Measurements from ENCODE around the gene GRP. TPM values are rescaled to one million over a fixed set of nuclear protein-coding genes. Genes with fewer than 3 reads are reported as not detected.
"Not testable (repeated sequence)": the region's sequence is repeated elsewhere in the genome, so short reads cannot be mapped to it uniquely, and the experiment has no call there.

Gene GRP
- total RNA-seq, 1 donor from 2014 or later: not detected

DNA sequence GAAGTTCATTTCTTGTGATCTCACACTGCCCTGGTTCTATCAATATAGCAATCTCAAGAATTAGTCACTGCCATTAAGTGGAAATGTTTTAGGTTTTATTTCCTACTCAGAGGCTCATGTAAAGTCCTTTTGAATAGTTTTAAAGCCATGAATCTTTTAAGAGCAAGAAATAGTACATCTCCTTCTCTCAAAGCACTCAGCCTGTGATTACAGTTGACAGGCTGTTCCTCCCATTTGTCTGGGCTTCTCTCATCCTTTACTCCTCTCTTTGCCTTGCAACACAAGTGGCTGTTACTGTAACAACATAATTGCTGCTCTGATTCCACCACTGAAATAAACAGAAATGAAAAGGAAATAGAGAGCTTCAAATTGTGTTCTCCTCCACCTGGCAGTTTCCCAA is 18.4 kb downstream of the GRP start:
- no peak overlapping the region for H3K4me3 ChIP-seq
- H3K27ac ChIP-seq: no peak overlapping the region
- H3K9me3 ChIP-seq: no peaks in the 10 kb centered on the region
- no peaks in the 10 kb centered on the region for H3K36me3 ChIP-seq
- TF ChIP-seq CTCF (IDR thresholded peaks at IDR 0.05): no peak
- intact Hi-C loops (cut with DNase I): no loop called here
- no peaks in the 10 kb centered on the region for H3K27me3 ChIP-seq
- DNase-seq (no peak), ATAC-seq (no peak)
- no peaks in the 10 kb centered on the region for H3K4me1 ChIP-seq

- DNase-seq (no peak), ATAC-seq (no peak)
- Histone ChIP-seq H3K27me3 (peaks cover 5% of the 10 kb centered on the region), H3K27ac (no peak overlapping the region), H3K36me3 (no peaks in the 10 kb centered on the region), H3K9me3 (no peaks in the 10 kb centered on the region), H3K4me3 (no peak overlapping the region), H3K4me1 (no peaks in the 10 kb centered on the region)
- TF ChIP-seq CTCF (IDR thresholded peaks at IDR 0.05): no peak
- intact Hi-C loops (cut with DNase I): no loop called here
These were observed 19.7 kb downstream of the GRP start for GRCh38 chr18:59239642-59240041.

DNA sequence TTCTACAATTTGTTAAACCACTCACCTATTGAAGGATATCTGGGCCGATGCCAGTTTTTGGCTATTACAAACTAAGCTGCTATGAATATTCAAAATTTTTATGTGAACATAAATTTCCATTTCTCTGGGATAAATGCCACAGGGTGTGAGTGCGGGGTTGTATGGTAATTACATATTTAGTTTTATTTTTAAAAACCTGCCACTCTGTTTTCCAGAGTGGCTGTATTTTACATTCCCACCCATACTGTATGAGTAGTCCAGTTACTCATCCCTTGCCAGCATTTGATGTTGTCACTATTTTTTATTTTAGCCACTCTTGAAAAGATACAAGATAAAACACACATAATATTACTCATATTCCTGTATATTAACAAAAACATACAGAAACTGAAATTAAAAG is 22.9 kb downstream of the GRP start:
- no peak overlapping the region for H3K4me3 ChIP-seq
- no peak for TF ChIP-seq CTCF (IDR thresholded peaks at IDR 0.05)
- DNase-seq: no peak
- ATAC-seq: no peak
- H3K9me3 ChIP-seq: no peaks in the 10 kb centered on the region
- intact Hi-C loops (cut with DNase I): no loop called here
- no peaks in the 10 kb centered on the region for H3K36me3 ChIP-seq
- no peak overlapping the region for H3K27ac ChIP-seq
- peaks cover 19% of the 10 kb centered on the region for H3K27me3 ChIP-seq
- no peaks in the 10 kb centered on the region for H3K4me1 ChIP-seq

DNA sequence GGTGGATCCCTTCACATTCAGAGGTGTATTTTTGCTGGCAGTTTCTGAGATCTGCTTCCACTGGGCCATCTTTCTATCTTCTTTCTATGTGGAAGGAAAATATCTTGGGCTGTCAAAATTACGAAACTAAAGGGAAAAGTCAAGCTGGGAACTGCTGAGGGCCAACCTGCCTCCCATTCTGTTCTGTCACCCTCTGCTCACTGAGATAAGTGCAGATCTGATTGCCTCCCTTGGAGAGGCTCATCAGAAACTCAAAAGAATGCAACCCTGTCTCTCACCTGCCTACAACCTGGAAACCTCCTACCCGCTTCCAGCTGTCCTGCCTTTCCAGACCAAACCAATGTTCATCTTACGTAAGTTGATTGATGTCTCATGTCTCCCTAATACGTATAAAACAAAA is 26.8 kb downstream of the GRP start:
- TF ChIP-seq CTCF (IDR thresholded peaks at IDR 0.05): no peak

GRCh38 chr18:59249199-59249774 is 29.3 kb downstream of the GRP start:
- no peaks in the 10 kb centered on the region for H3K4me1 ChIP-seq
- peak; percentile 69 for TF ChIP-seq CTCF (IDR thresholded peaks at IDR 0.05)
- no peak overlapping the region for H3K27ac ChIP-seq
- no peak for DNase-seq
- H3K27me3 ChIP-seq: peaks cover 14% of the 10 kb centered on the region
- H3K36me3 ChIP-seq: no peaks in the 10 kb centered on the region
- peak; percentile 65 for ATAC-seq
- H3K4me3 ChIP-seq: no peak overlapping the region
- H3K9me3 ChIP-seq: no peaks in the 10 kb centered on the region
- intact Hi-C loops (cut with DNase I): no loop called here

More for the DNA sequence above, 26.8 kb downstream of the GRP start:
- H3K4me1 ChIP-seq: no peaks in the 10 kb centered on the region
- DNase-seq (no peak), ATAC-seq (no peak)
- H3K36me3 ChIP-seq: no peaks in the 10 kb centered on the region
- no peak overlapping the region for H3K27ac ChIP-seq
- H3K4me3 ChIP-seq: no peak overlapping the region
- H3K9me3 ChIP-seq: no peaks in the 10 kb centered on the region
- intact Hi-C loops (cut with DNase I): no loop called here
- H3K27me3 ChIP-seq: peaks cover 19% of the 10 kb centered on the region

DNA sequence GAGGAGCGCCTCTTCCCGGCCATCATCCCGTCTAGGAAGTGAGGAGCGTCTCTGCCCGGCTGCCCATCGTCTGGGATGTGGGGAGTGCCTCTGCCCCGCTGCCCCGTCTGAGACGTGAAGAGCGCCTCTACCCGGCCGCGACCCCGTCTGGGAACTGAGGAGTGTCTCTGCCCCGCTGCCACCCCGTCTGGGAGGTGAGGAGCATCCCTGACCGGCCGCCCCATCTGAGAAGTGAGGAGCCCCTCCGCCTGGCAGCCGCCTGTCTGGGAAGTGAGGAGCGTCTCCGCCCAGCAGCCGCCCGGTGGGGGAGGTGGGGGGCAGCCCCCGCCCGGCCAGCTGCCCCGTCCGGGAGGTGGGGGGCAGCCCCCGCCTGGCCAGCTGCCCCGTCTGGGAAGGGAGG is 35.5 kb downstream of the GRP start:
- ATAC-seq; H3K9me3 ChIP-seq; H3K4me3 ChIP-seq; intact Hi-C loops (cut with DNase I); DNase-seq; H3K4me1 ChIP-seq; H3K36me3 ChIP-seq; H3K27ac ChIP-seq; H3K27me3 ChIP-seq: not testable (repeated sequence)

DNA sequence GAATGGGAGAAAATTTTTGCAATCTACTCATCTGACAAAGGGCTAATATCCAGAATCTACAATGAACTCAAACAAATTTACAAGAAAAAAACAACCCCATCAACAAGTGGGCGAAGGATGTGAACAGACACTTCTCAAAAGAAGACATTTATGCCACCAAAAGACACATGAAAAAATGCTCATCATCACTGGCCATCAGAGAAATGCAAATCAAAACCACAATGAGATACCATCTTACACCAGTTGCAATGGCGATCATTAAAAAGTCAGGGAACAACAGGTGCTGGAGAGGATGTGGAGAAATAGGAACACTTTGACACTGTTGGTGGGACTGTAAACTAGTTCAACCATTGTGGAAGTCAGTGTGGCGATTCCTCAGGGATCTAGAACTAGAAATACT is 41.9 kb downstream of the GRP start:
- intact Hi-C loops (cut with DNase I); H3K9me3 ChIP-seq; DNase-seq; H3K36me3 ChIP-seq; H3K4me1 ChIP-seq; H3K27ac ChIP-seq; H3K4me3 ChIP-seq; ATAC-seq: not testable (repeated sequence)
- peaks cover 46% of the 10 kb centered on the region for H3K27me3 ChIP-seq

DNA sequence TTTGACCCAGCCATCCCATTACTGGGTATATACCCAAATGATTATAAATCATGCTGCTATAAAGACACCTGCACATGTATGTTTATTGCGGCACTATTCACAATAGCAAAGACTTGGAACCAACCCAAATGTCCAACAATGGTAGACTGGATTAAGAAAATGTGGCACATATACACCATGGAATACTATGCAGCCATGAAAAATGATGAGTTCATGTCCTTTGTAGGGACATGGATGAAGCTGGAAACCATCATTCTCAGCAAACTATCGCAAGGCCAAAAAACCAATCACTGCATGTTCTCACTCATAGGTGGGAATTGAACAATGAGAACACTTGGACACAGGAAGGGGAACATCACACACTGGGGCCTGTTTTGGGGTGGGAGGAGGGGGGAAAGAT is 42.3 kb downstream of the GRP start:
- peaks cover 49% of the 10 kb centered on the region for H3K27me3 ChIP-seq
- not testable (repeated sequence) for ATAC-seq, DNase-seq

More for the DNA sequence above, 42.3 kb downstream of the GRP start:
- H3K36me3 ChIP-seq; H3K9me3 ChIP-seq; H3K4me3 ChIP-seq; intact Hi-C loops (cut with DNase I); H3K4me1 ChIP-seq; H3K27ac ChIP-seq: not testable (repeated sequence)

All from upper lobe of right lung (tissue), 1 donor.